HepG2 (cell line): ENCODE measurements around the gene PALM3. TPM values are rescaled to one million over a fixed set of nuclear protein-coding genes. Genes with fewer than 3 reads are reported as not detected.

Source experiments
- MAX ChIP-seq: IDR thresholded peaks from 2 replicates; pipeline ENCODE4 v1.6.1; 2012; ENCODE audit warnings: inconsistent platforms
- MEIS1 ChIP-seq: sonication (generic); formaldehyde crosslinking; IDR thresholded peaks from 2 replicates; pipeline ENCODE4 v1.9.0; 2021; ENCODE audit warnings: mild to moderate bottlenecking, missing genetic modification reagents, moderate library complexity, borderline replicate concordance
- TFAP4 ChIP-seq: sonication (generic); IDR thresholded peaks from 2 replicates; pipeline ENCODE4 v1.6.1; 2016; ENCODE audit warnings: low read depth, borderline replicate concordance
- U2AF2 ChIP-seq: fragments of 200-400 bp; formaldehyde crosslinking; IDR thresholded peaks from 2 replicates; pipeline ENCODE4 v1.6.1; 2017; ENCODE audit warnings: low read depth, mild to moderate bottlenecking, low read length
- ZBTB26 ChIP-seq: IDR thresholded peaks from 2 replicates; pipeline ENCODE4 v1.6.1; 2016; ENCODE audit warnings: missing compliant biosample characterization, missing genetic modification reagents, borderline replicate concordance
- ZHX1 ChIP-seq: sonication (generic); formaldehyde crosslinking; IDR thresholded peaks from 2 replicates; pipeline ENCODE4 v1.8.1; 2022; ENCODE audit warnings: low read depth, mild to moderate bottlenecking, missing genetic modification reagents
- polyA plus RNA-seq, 8 experiments: library from polyadenylated mRNA; depleted of rRNA in 3 of 8; stranded (reverse) in 7 of 8; unstranded in 1 of 8; fragments of >200 nt; fragmentation: Illumina TruSeq in 4 of 8; extraction: Trizol in 4 of 8; gene quantifications; 2 replicates each; pipeline versions ENCODE4 v1.2.1 to v1.2.3, GENCODE V29; 2011 to 2016; ENCODE audit warnings: low read depth in 4 of 8, missing spikeins in 1 of 8, mixed read lengths in 1 of 8; ENCODE audit not compliant: insufficient read depth in 1 of 8
- total RNA-seq, 5 experiments: library from RNA; depleted of rRNA; stranded (reverse); fragments of >200 nt; fragmentation: Illumina TruSeq; extraction: Trizol; gene quantifications; 2 replicates each; pipeline ENCODE4 v1.2.3, GENCODE V29; 2016; ENCODE audit warnings: low read depth in 1 of 5

The PALM3 gene
- total and polyA plus RNA-seq, 2 of the 13 experiments (the other 11 are each of a cell fraction or from before 2014, with no cell fraction given), result 0.79 to 2.4 TPM

- TF ChIP-seq ZBTB26 (CRISPR knock-in tag) (0 out of 2 replicates have a peak, but pooled peaks have one; percentile 16), TFAP4 (peak; percentile 86), MEIS1 (CRISPR knock-in tag) (no peak), MAX (0 out of 2 replicates have a peak, but pooled peaks have one; percentile 17), ZHX1 (0 out of 2 replicates have a peak, but pooled peaks have one; percentile 25), U2AF2 (no peak)
Observed at GRCh38 chr19:14073925-14074838, 12.3 kb upstream of the PALM3 start (continued).
